HT1080 (cell line): ENCODE data around the gene RNF13. TPM values are rescaled to one million over a fixed set of nuclear protein-coding genes. Genes with fewer than 3 reads are reported as not detected.
A peak's percentile ranks its signal among the peaks of the same experiment; 100 is the strongest.

Experiments used
- DNase-seq: peaks from one replicate; pipeline ENCODE4 v3.0.0-alpha.2; 2015; ENCODE audit warnings: low read depth
- polyA plus RNA-seq, 2 experiments: library from polyadenylated mRNA; depleted of rRNA; stranded (reverse); fragments of >200 nt; gene quantifications; 2 replicates each; pipeline ENCODE4 v1.2.3, GENCODE V29; 2015
- total RNA-seq: library from RNA; depleted of rRNA; stranded (reverse); fragments of >200 nt; shearing (Covaris generic); gene quantifications from 2 replicates; pipeline ENCODE4 v1.2.3, GENCODE V29; 2014; rRNA removed

Gene RNF13
- 47.5 and 56.6 TPM in 2 replicates for total RNA-seq
- polyA plus RNA-seq (2015; cell fraction: cytosol; rRNA removed): 40.0 and 47.5 TPM in 2 replicates
- 47.1 and 49.6 TPM in 2 replicates for polyA plus RNA-seq (2015; cell fraction: nucleus; rRNA removed)

GRCh38 chr3:149812606-149813366 is at the start of gene RNF13:
RNF13 (plus strand) TSS chr3:149813215; CDS start chr3:149846027, 32,812 bp downstream.
- DNase-seq: peak; percentile 96

GRCh38 chr3:149763565-149764195 is 49.3 kb upstream of the RNF13 start:
- DNase-seq: no peak

GRCh38 chr3:149764302-149764701 is 48.7 kb upstream of the RNF13 start:
- DNase-seq: no peak

GRCh38 chr3:149765762-149766334 is 47.2 kb upstream of the RNF13 start:
- DNase-seq: peak; percentile 57

- DNase-seq: no peak
These were observed 45.3 kb upstream of the RNF13 start for GRCh38 chr3:149767720-149768119.

- no peak for DNase-seq
These were observed 44.3 kb upstream of the RNF13 start for GRCh38 chr3:149768704-149769103.

GRCh38 chr3:149770246-149770645 is 42.8 kb upstream of the RNF13 start:
- no peak for DNase-seq

GRCh38 chr3:149771652-149772271 is 41.3 kb upstream of the RNF13 start:
- DNase-seq: peak; percentile 54

GRCh38 chr3:149772861-149773260 is 40.2 kb upstream of the RNF13 start:
- no peak for DNase-seq

- DNase-seq: no peak
These were observed 36.8 kb upstream of the RNF13 start for GRCh38 chr3:149776170-149776569.

- DNase-seq: no peak
These were observed 35.4 kb upstream of the RNF13 start for GRCh38 chr3:149777414-149778214.

GRCh38 chr3:149781211-149781610 is 31.8 kb upstream of the RNF13 start:
- no peak for DNase-seq

GRCh38 chr3:149781741-149782140 is 31.3 kb upstream of the RNF13 start:
- no peak for DNase-seq

- DNase-seq: peak; percentile 76
These were observed 29.4 kb upstream of the RNF13 start for GRCh38 chr3:149783576-149783975.

- peak; percentile 52 for DNase-seq
These were observed 28.8 kb upstream of the RNF13 start for GRCh38 chr3:149784064-149784704.

- DNase-seq: peak; percentile 37
These were observed 22.7 kb upstream of the RNF13 start for GRCh38 chr3:149790268-149790667.

GRCh38 chr3:149790698-149791097 is 22.3 kb upstream of the RNF13 start:
- no peak for DNase-seq

GRCh38 chr3:149792452-149793270 is 20.4 kb upstream of the RNF13 start, which contains the start of gene ANKUB1:
ANKUB1 (minus strand) TSS chr3:149792554; CDS start chr3:149792366, 188 bp downstream.
- DNase-seq: no peak

- no peak for DNase-seq
These were observed 17.0 kb upstream of the RNF13 start for GRCh38 chr3:149796026-149796425.
